HEK293 (cell line): ENCODE data around the gene FCHO1.

ENCODE experiments used
- CTCF ChIA-PET: fragments of 350-600 bp; formaldehyde crosslinking; extraction: SDS; loops from one replicate; lab custom pipeline; 2021; ENCODE audit warnings: antibody characterized with exemption; lab: Yijun Ruan, JAX
- POLR2A ChIA-PET: fragments of 300-600 bp; formaldehyde crosslinking; extraction: SDS; loops from one replicate; lab custom pipeline; 2020; ENCODE audit warnings: antibody characterized with exemption, inconsistent platforms; lab: Yijun Ruan, JAX
- H3K27ac ChIP-seq: fragments of 200-500 bp; sonication (Bioruptor generic); 2 replicates; pipeline ENCODE4 v1.5.1; 2014; ENCODE audit warnings: low read depth, low read length, control low read depth, inconsistent platforms; ENCODE audit errors: extremely low read depth
- H3K36me3 ChIP-seq, 2 experiments: fragments of 200-500 bp in 1 of 2; sonication (Bioruptor generic) in 1 of 2; 1 replicate in 1 of 2; 2 replicates in 1 of 2; pipeline ENCODE4 v1.5.1; 2014 to 2017; ENCODE audit warnings: inconsistent platforms in 2 of 2, low read length in 2 of 2; ENCODE audit not compliant: control insufficient read depth in 2 of 2, insufficient read depth in 1 of 2
- H3K4me1 ChIP-seq: fragments of 200-500 bp; sonication (Bioruptor generic); 2 replicates; pipeline ENCODE4 v1.5.1; 2014; ENCODE audit warnings: mild to moderate bottlenecking, low read length, inconsistent platforms; ENCODE audit not compliant: control insufficient read depth, insufficient read depth
- H3K4me3 ChIP-seq: 2 replicates; pipeline ENCODE4 v1.5.1; 2011; ENCODE audit warnings: low read depth, mild to moderate bottlenecking, control low read depth, low read length, moderate library complexity
- H3K9me3 ChIP-seq: fragments of 200-500 bp; sonication (Bioruptor generic); 2 replicates; pipeline ENCODE4 v1.5.1; 2014; ENCODE audit warnings: low read depth, low read length, inconsistent platforms; ENCODE audit not compliant: control insufficient read depth, insufficient read depth
- KLF7 ChIP-seq: fragments of 450-650 bp; formaldehyde crosslinking; IDR thresholded peaks from 2 replicates; pipeline ENCODE4 v1.5.1; 2016; ENCODE audit warnings: missing biosample characterization, missing genetic modification characterization, borderline replicate concordance
- KLF8 ChIP-seq: fragments of 450-650 bp; formaldehyde crosslinking; IDR thresholded peaks from 2 replicates; pipeline ENCODE4 v1.5.1; 2016; ENCODE audit warnings: missing biosample characterization, missing genetic modification characterization
- PRDM2 ChIP-seq: fragments of 450-650 bp; formaldehyde crosslinking; IDR thresholded peaks from 2 replicates; pipeline ENCODE4 v1.5.1; 2016; ENCODE audit warnings: missing biosample characterization, missing genetic modification characterization, borderline replicate concordance
- YY2 ChIP-seq: fragments of 450-650 bp; formaldehyde crosslinking; IDR thresholded peaks from 2 replicates; pipeline ENCODE4 v1.5.1; 2016; ENCODE audit warnings: missing biosample characterization, missing genetic modification characterization
- ZFP3 ChIP-seq: fragments of 450-650 bp; formaldehyde crosslinking; IDR thresholded peaks from 2 replicates; pipeline ENCODE4 v1.5.1; 2016; ENCODE audit warnings: low read depth, missing biosample characterization, missing genetic modification characterization
- ZNF280D ChIP-seq: fragments of 450-650 bp; formaldehyde crosslinking; IDR thresholded peaks from 2 replicates; pipeline ENCODE4 v1.5.1; 2016; ENCODE audit warnings: missing biosample characterization, missing genetic modification characterization
- ZNF302 ChIP-seq: fragments of 450-650 bp; formaldehyde crosslinking; IDR thresholded peaks from 2 replicates; pipeline ENCODE4 v1.5.1; 2016; ENCODE audit warnings: missing biosample characterization, missing genetic modification characterization, low read depth
- ZNF362 ChIP-seq: fragments of 450-650 bp; formaldehyde crosslinking; IDR thresholded peaks from 2 replicates; pipeline ENCODE4 v1.5.1; 2016; ENCODE audit warnings: missing biosample characterization, missing genetic modification characterization
- ZNF394 ChIP-seq: fragments of 450-650 bp; formaldehyde crosslinking; IDR thresholded peaks from 2 replicates; pipeline ENCODE4 v1.5.1; 2016; ENCODE audit warnings: missing biosample characterization, missing genetic modification characterization, mild to moderate bottlenecking, moderate library complexity, borderline replicate concordance
- ZNF623 ChIP-seq: fragments of 450-650 bp; formaldehyde crosslinking; IDR thresholded peaks from 2 replicates; pipeline ENCODE4 v1.5.1; 2016; ENCODE audit warnings: missing biosample characterization, missing genetic modification characterization
- ZNF654 ChIP-seq: fragments of 450-650 bp; formaldehyde crosslinking; IDR thresholded peaks from 2 replicates; pipeline ENCODE4 v1.5.1; 2016; ENCODE audit warnings: low read depth, missing biosample characterization, missing genetic modification characterization
- ZNF664 ChIP-seq: fragments of 450-650 bp; formaldehyde crosslinking; IDR thresholded peaks from 2 replicates; pipeline ENCODE4 v1.5.1; 2016; ENCODE audit warnings: missing biosample characterization, missing genetic modification characterization
- ZNF701 ChIP-seq: fragments of 450-650 bp; formaldehyde crosslinking; IDR thresholded peaks from 2 replicates; pipeline ENCODE4 v1.5.1; 2016; ENCODE audit warnings: missing biosample characterization, missing genetic modification characterization

FCHO1 gene

GRCh38 chr19:17784201-17785008, 33.1 kb downstream of the FCHO1 start (continued):
- TF ChIP-seq ZNF654 (tag by site-specific recombination): peak; percentile 59

GRCh38 chr19:17787274-17787913, 36.1 kb downstream of the FCHO1 start:
- no peak overlapping the region for H3K27ac ChIP-seq
- POLR2A ChIA-PET: no interaction called here
- CTCF ChIA-PET: no interaction called here
- TF ChIP-seq ZNF623 (tag by site-specific recombination) (peak; percentile 99), ZNF701 (tag by site-specific recombination) (no peak), YY2 (no peak), ZNF362 (tag by site-specific recombination) (peak; percentile 75), KLF8 (tag by site-specific recombination) (no peak), KLF7 (tag by site-specific recombination) (no peak), ZNF280D (0 out of 2 replicates have a peak, but pooled peaks have one; percentile 19), ZNF394 (tag by site-specific recombination) (no peak)
- H3K36me3 ChIP-seq: no peaks in the 10 kb centered on the region
- H3K9me3 ChIP-seq: no peaks in the 10 kb centered on the region
- H3K4me1 ChIP-seq: peaks cover 4% of the 10 kb centered on the region; the same call in 1 of the 2 replicates
- no peak overlapping the region for H3K4me3 ChIP-seq

- no peak overlapping the region for H3K4me3 ChIP-seq
- H3K9me3 ChIP-seq: no peaks in the 10 kb centered on the region
- peaks cover 4% of the 10 kb centered on the region; the same call in 1 of the 2 replicates for H3K4me1 ChIP-seq
- TF ChIP-seq ZNF664 (tag by site-specific recombination): peak; percentile 69
- no peak for TF ChIP-seq ZNF302
- no peak for TF ChIP-seq PRDM2 (tag by site-specific recombination)
- peak; percentile 99 for TF ChIP-seq ZFP3 (tag by site-specific recombination)
- TF ChIP-seq, all 188 proteins: peak for 2
- ChIA-PET CTCF (interaction anchor here (0.5 to 0.8 kb wide), 3 partner anchors 11 to 14 kb away, joined by 3 read pairs; no protein-coding TSS in a partner anchor), POLR2A (interaction anchor here (0.8 kb wide), 1 partner anchor 16 kb away, joined by 4 read pairs; no protein-coding TSS in a partner anchor)
- H3K27ac ChIP-seq: no peak overlapping the region
- H3K36me3 ChIP-seq: no peaks in the 10 kb centered on the region
Observed at GRCh38 chr19:17788632-17789031, 37.4 kb downstream of the FCHO1 start.
